Measurements from ENCODE around the gene SNX9.

Gene SNX9

DNA sequence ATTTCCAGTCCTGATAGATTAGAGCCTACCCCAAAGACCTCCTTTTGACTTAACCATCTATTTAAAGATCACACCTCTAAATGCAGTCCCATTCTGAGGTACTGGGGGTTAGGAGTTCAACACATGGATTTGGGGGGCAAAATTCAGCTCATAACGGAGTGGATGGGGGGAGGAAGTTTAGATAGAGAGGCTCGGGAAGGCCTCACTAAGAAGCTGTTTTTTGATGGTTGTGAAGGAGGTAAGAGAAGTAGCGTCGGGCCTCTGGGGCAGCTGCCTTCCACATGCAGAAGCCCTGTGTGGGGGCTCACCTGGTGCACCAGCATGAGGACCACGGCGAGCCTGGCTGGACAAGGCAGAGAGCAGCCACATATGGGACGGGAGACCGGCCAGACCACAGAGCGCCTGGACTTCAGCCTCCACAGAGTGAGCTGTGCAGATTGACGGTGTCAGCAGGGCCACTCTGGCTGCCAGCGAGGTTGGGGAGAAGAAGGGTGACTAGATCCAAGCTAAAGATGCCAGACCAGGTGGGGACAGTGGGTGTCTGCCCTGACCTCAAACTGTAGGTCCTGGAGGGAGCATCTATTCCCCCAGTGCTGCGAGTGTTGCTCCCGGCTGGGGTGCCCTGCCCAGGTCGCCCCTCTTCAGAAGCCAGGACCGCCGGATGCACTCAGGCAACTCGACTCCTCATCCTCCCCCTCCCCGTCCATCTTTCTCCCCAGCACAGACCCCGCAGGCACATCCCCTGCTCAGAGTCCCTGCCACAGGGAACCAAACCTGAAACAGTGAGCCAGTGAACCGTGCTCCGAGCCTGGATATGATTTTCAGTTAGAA lies 153.5 kb downstream of the SNX9 start:
- no peak for DNase-seq

DNA sequence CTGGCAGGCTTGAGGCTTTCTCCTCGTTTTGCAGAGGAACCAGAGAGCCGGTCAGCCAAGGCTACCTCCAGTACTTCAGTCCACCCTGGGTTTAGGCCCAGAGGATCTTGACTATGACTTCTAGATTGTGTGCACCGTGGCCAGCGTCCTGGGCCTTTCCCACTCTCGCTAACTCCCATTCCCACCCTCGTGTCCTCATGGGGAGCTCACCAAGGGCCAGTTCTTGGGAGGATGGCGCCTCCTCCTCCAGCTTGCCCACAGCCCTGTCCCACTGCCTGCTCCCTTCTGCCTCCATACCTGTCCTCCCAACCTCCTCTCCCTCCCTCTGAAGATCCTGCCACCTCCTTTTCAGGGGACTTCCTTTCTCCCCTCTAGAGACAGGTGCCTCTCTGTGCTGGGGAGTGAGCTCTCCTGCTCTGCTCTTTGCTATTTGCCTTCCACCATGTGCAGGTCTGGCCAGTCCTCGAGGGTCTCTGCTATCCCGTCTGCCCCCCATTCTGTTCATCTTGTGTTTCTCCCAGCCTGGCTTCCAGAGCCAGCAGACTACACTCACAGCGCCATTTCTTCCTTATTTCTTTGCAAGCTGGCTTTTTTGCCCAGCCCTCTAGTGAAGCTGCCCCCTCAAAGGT lies 154.2 kb downstream of the SNX9 start:
- DNase-seq, result no peak

DNA sequence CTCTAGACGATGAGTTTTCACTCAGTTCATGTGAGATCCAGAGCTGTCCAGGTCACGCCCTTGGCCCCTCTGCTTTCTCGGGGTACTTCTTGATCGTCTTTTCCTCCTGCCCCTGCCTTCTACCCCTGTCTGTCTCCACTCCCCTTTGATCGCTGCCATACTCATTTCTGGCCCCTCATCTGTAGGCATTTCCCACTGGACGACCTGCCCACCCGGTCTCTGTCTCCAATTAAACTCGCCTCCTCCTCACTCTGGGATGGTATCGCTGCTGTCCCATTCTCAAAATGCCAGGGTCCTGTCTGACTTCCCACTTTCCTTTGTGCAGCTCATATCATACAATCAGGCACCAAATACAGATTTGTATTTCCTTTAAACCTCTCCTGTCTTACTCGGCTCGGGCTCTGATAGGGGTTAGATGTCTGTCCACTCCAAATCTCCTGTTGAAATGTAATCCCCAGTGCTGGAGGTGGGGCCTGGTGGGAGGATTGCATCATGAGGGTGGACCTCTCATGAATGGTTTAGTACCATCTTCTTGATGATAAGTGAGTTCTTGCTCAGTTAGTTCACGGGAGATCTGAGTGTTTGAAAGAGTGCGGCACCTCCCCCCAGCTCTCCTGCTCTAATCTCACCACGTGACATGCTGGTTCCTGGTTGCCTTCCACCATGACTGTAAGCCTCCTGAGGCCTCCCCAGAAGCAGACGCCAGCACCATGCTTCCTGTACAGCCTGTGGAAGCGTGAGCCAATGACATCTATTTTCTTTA lies 155.2 kb downstream of the SNX9 start:
- DNase-seq, result no peak

DNA sequence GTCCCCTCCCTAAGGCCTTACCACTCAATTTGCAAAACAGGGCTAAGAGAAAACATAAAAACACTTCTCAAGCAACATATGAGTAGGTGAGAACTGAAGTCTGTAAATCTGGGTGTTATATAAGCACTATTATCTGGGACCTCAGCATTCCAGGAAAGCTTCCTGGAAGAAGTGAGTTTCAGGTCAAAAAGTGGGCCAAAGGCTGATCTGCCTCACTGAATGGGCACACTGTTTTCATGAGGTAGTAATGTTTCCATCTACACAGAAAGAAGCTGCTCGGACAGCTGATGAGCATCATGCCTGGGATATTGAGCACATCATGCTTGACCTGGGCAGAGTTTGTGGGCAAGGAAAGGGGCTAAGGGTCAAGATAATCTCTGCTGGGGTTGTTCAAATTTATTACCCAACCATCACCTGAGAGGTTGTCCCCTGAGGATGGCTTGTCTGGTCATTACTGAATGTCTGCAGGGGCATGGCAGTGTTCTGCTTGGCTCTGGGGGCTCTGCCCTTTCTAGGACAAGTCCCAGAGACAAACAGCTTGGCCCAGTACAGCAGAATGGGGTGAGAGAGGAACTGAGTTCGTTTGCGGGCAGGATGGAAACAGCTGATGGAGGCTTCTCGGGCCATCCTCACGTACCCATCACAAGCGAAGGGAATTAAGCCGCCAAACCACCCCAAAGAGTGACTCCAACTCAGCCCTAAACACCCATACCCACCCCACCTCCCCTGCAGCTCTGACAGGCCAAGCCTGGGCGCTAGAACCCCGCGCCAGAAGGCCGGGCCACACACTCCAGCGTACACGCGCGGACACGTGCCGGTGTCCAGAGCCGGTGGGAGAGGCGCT lies 157.5 kb downstream of the SNX9 start:
- no peak for DNase-seq

DNA sequence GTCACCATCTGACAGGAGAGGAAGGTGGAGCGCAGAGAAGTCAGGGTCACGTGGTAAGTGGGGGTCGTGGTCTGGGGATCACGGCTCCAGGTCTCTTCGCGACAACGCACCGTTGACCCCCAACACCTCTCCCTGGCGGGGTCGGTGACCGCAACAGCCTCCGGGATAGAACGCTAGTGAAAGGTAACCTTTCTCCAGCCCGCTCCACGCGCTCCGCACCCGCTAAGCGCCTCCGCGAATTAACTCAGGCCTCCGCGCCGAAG lies 158.0 kb downstream of the SNX9 start:
- DNase-seq, result no peak

DNA sequence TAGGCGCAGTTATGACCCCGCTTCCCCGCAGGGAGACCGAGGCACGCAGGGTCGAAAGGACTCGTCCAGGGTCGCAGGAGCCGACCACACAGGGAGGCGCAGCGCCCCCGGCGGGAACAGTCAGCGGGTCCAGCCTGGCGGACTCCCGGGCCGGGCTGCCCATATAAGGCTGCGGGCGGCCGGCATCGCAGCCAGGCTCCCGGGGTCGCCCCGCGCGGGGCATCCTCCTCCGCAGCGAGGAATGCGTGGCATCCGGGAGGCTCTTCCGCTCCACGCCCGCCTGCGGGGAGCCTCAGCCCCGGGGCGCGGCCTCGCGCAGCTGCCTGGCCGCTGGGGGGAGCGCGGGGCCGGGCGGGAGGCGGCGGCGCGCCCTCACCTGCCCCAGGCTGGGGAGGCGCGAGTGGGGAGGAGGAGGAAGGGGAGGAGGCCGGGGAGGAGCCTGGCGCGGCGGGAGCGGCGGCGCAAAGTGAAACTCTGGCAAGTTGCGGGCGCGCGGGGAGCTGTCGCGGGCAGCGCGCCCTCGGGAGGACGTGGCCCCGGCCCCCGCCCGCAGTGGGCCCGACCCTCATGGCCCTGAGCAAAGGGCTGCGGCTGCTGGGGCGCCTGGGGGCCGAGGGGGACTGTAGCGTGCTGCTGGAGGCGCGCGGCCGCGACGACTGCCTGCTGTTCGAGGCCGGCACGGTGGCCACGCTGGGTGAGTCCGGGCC lies 158.5 kb downstream of the SNX9 start, which contains the start of gene SYNJ2:
TSS of gene SYNJ2 (plus strand) at position 469 of the 707 bp plus-strand sequence. CDS start at position 568, 99 bp downstream.
- DNase-seq, result peak in 37 of 51 donors; percentile 21 to 79 (median 51)

DNA sequence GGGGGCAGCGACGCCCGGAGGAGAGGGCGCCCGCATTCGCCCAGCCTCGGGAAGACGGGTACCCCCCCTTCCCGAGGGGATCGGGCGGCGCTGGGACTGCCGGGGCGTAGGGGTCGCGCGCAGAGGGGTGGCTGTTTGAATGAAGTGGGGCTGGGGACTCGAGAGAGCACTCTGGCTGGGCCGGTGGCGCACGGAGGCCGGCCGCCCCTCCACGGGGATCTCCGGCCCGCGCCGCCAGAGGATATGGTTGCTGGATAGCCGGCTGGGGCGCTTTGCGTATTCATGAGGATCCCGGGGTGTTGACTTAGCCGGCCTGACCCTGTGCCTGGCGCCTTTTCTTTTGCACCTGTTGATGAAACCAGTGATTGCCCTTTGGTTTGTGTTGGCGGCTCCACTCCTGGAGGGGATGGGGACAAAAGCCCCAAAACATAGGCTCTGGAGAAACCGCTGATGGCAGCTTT lies 159.1 kb downstream of the SNX9 start:
- DNase-seq, result peak in 1 of 51 donors; percentile 50

DNA sequence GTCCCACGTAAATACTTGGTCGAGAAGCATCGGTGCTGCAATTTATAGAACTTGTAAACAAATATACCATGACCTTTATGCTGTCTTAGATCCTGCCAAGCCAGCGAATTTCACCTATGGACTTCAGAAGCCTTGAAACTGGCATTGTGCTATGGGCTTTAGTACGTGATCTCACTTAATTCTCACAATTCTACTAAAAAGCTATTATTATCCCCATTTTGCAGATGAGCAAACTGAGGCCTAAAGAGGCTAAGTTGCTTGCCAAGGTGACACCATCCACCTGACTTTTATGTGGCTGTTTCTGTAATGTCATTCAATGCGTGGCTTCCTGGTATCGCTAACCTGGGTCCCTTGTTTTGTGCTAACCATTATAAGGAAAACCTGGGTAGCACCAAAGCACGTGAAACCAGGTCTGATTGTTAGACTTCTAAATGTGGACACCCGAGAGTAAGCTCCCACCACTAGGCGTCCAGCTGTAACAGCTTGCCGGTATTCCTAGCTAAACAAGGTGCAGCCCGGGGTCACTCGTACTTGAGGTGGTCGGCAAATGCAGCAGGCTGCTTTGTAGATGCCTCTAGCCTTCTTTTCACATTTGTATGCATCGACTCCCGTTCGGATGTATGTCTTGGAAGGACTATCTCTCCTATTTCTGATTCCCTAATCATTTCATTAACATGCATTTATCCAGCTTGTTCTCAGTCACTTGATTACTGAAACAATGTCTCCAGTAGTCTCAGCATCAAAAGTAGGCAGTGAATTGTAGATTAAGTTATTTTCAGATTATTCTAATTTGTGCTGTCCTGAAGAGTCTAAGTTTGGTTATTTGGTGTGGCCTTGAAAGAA lies 159.7 kb downstream of the SNX9 start:
- DNase-seq, result peak in 3 of 51 donors; percentile 14 to 66 (median 36)

DNA sequence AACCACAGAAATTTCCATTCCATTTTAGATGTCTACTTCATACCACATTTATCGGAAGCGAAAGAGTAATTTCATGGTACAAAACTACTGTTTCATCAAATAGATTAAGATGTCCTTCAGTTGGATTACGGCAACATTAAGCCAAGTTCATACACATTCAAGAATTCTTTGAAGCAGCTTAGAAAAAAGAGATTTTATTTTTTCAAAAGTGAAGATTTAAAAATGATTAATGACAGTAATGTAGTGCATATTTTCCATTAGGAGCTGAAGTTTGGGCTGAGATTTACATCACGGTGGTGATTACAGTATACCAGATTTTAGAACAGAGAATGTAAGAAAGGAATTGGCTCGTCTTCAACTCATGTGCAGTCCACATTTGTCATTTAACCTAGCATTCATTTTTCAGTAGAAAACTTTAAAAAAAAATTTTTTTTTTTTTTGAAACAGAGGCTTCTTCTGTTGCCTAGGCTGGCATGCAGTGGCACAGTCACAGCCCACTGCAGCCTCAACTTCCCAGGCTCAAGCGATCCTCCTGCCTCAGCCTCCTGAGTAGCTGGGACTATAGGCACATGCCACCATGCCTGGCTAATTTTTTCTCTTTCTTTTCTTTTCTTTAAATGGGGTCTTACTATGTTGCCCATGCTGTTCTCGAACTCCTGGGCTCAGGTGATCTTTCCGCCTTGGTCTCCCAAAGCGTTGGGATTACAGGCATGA lies 160.5 kb downstream of the SNX9 start:
- DNase-seq, result no peak

DNA sequence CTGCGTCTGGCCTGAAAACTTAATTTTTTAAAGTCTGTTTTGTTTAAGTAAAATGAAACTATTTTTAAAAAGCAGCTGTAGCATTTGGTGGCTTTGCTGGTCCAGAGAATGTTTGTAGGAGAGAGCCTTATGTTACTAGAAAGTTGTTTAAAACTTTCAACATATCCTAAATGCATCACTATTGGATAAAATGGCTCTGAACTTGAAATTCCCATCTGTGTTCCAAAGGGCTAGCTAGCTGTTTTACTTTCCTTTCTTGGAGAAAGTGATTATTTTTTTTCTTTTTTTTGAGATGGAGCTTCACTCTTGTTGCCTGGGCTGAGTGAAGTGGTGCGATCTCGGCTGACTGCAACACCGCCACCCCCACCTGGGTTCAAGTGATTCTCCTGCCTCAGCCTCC lies 161.1 kb downstream of the SNX9 start:
- no peak for DNase-seq

DNA sequence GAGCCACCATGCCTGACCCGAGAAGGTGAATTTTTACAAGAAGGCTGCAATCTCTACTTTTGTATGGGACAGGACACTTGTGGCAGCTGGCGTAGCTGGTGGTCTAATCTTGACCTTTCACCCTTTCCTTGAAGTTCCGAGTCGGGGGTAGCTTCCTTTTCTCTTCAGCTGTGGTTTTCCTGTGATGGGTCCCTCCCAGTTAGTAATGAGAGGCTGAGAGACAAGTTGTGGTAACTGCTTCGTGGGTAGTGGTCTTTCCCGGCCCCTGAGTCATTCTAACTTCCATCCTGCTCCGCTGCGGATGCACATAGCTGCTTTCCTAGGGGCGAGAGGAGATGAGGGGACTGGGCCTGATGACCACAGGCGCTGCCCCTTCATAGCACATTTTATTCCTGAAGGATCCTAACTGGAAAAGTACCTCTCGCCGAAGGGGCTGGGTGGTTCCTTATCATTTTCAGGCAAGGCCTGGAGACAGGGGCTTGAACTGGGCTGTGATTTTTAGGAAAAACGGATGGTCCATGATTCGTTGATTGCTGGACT lies 161.7 kb downstream of the SNX9 start:
- no peak for DNase-seq

DNA sequence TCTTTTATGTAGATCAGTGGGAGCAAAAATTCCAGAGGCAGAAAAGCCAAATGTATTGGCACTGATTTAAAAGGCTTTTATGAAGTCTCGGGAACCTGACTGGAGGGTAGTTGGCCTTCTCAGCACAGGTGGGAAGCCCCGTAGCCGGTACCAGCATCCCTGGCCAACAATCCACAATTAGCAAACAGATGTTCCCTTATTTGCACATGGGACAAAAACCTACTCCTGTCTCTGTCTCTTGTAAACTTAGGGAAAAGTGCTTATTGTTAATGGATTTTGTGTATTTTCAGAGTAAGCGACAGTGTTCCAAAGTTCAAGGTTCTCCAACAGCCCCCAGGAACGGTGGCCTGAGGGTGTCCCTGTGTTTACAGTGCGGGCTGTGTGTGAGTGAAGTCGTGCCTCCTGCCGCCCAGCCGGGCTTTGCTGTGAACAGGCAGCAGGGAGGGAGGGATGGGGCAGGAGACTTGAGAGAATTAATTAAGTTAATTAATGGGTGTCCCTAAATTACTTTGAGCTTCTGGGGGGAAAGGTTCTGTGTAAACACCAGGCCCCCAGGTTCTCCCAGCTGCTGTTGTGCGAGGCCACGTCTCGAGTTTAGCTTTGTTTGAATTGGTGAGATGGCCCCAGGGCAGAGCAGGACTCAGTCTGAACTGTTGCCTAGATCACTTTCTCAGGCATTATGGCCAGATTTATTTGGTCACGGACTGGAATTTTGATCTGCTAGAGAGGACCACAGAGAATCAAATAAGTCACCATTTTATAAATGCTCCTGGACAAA lies 162.5 kb downstream of the SNX9 start:
- DNase-seq, result peak in 5 of 51 donors; percentile 20 to 47 (median 31)

DNA sequence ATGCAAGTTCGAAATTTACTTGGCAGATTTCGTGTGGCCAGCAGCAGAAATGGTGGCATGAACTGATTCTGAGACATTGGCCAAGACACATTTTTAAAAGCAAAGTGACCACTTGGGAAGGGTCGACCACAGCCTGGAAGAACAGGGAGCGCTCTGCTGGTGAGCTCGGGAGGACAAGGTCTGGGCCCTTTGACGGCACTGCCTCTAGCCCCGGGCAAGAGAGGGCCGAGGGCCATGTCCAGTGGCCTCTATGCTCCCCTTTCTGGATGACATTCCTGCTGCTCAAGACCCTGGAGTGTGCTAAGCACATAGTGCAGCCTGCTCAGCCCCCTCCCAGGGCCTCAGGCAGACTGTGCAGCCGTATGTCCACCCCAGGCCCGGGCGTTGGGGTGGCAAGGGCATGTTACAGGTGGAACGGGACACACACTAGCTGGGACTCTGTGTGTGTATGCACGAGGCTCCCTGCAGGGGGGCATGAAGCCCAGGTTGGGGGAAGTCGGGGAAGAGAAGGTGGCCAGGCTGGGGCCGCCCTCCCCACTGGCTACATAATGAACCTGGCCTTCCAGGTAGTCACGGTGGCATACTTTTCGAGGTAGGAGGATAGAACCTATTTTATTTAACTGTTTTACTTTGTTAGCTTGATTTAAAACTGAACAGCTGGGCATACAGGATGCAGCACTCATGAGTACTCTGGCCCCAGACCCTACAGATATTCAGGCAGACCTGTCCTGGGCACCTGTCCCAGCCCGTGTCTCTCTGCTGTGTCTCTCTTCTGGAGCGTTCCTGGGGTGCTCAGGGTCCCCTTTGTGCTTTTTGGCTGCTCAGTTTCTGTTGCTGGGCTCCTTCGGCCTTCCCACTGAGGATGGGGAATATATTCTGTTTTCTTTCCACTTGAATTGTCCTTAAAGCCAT lies 165.0 kb downstream of the SNX9 start:
- no peak for DNase-seq

DNA sequence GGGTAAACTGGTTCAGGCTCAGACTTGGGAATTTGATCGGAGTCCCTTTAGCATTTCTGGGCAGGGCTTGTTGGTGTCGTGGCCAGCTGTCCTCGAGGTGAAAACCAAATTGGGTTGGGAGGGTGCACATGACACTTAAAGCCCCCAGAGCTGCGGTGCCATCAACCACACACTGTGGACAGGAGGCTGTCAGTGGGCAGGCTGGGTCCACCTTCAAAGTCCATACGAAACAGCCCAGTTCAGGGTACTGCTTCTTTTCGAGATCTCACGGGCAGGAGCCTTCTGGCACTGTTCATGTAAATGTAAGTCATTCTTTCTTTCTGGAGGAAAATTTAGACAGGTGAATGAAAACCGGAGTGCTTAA lies 165.6 kb downstream of the SNX9 start:
- DNase-seq, result no peak

DNA sequence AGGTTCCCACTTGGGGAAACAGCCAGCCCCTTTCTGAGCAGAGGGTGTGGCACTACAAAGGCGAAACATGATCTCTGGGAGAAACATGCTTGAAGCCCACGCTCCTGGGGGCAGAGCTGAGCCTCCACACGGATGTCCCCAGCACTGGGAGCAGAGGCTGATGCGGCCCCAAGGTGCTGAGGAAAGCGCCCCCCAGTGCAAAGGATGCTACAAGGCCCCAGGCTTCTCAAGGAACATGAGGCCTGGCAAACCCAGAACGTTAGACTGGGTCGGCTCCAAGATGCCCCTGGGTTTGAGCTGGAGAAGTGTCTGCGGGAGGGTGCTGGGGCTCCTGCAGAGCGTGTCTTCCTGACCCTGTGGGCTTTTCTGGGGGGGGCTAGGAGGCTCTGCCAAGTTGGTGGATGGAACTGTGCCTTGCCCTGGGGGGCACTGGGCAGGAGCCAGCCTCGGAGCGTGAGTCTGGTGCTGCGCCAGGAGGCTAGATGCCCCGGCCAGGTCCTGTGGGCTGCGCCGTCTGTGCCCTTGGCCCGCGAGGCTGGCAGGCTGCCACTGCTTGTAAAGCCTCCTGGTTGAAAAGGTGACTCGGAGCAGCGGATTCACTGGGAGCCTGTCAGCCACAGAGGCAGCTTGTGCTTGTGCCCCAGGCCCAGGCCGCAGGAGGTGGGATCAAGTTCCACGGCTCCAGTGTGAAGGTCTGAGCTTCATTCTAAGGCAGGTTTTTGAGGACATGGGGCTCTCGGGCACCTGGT lies 166.7 kb downstream of the SNX9 start:
- peak in 32 of 51 donors; percentile 21 to 82 (median 56) for DNase-seq

Measured in hypothalamus (tissue), 51 donors.